Measurements from ENCODE around the gene DOC2A.

The DOC2A gene

GRCh38 chr16:29999605-30000004 lies 11.2 kb downstream of the DOC2A start:
- no peaks in the 10 kb centered on the region for H3K27me3 ChIP-seq (replicated peaks; ENCODE audit: control insufficient read depth, insufficient read depth, low read length)
- H3K36me3 ChIP-seq (ENCODE audit: control insufficient read depth, insufficient read depth, low read length), result peaks cover 14% of the 10 kb centered on the region
- H3K4me3 ChIP-seq (replicated peaks; ENCODE audit: low read depth, low read length), result no peak overlapping the region
- TF ChIP-seq CTCF (IDR thresholded peaks at IDR 0.05; ENCODE audit: insufficient read depth, low read length, poor library complexity, severe bottlenecking), result no peak
- no peak for DNase-seq (ENCODE audit: extremely low read depth, insufficient read length)

DNA sequence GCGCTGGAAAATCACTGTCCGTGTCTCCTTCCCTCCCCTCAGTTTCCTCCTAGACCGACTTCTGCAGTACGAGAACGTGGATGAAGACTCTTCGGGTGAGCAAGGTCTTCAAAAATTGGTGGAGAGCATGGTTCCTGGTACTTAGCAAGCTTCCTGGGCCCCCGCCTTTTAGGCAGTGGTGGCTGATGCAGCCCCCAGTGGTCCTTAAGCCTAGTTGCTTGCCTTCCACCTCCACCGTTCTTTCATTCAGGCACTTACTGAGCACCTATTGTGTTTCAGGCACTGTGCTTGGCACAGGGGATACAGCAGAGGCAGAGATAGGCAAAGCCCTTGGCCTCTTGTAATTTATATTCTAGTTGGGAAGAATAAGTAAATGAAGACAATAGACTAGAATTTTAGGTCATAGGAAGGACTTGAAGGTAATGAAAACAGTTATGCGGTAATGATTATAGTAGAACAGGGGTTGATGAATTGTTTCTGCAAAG lies 14.0 kb downstream of the DOC2A start:
- no peak for TF ChIP-seq CTCF (IDR thresholded peaks at IDR 0.05; ENCODE audit: insufficient read depth, low read length, poor library complexity, severe bottlenecking)
- peak overlapping the region; percentile 78 for H3K4me3 ChIP-seq (replicated peaks; ENCODE audit: low read depth, low read length)
- peaks cover 20% of the 10 kb centered on the region for H3K36me3 ChIP-seq (ENCODE audit: control insufficient read depth, insufficient read depth, low read length)
- no peak for DNase-seq (ENCODE audit: extremely low read depth, insufficient read length)
- no peaks in the 10 kb centered on the region for H3K27me3 ChIP-seq (replicated peaks; ENCODE audit: control insufficient read depth, insufficient read depth, low read length)

DNA sequence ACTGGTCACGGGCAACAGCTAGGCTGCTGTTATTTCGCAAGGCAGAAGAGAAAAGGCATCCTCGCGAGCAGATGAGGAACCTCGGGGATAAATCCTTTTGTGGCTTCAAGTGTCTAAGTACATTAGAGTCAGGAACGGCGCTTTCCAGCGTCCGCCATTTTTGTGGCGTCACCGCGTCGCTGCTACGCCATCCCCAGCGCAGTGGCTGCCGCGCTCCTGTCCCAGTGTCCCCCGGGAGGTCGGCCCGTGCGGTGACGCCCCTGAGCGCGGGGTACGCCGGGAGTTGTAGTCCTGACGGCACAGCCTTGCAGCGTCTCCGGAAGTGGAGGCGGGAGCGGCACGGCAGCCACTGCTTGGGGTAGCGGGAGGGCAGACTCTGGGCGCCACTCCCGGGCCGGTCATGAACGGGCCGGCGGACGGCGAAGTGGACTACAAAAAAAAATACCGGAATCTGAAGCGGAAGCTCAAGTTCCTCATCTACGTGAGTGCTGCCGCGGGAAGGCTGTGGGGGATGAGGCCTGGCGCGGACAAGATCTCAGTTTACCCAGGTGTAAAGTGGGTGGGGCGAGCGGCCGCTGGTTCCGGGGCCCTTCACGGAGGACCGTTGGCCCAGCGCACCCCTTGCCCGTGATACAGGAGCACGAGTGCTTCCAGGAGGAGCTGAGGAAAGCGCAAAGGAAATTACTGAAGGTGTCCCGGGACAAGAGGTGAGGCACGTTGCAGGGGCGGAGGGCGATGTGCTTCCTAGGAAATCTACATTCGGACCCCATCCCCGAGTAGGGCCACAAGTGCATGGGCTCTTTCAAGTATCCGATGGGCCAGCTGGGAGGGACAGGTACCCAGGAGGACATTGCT lies 14.7 kb downstream of the DOC2A start, which contains the start of gene INO80E:
TSS of gene INO80E (plus strand) at position 331 of the 855 bp plus-strand sequence. CDS start at position 401, 70 bp downstream.
- Histone ChIP-seq H3K27me3 (replicated peaks; ENCODE audit: control insufficient read depth, insufficient read depth, low read length) (no peaks in the 10 kb centered on the region), H3K36me3 (ENCODE audit: control insufficient read depth, insufficient read depth, low read length) (peaks cover 18% of the 10 kb centered on the region), H3K4me3 (replicated peaks; ENCODE audit: low read depth, low read length) (peak within 1 kb of the TSS; percentile 78)
- TF ChIP-seq CTCF (IDR thresholded peaks at IDR 0.05; ENCODE audit: insufficient read depth, low read length, poor library complexity, severe bottlenecking), result no peak
- peak; percentile 98 for DNase-seq (ENCODE audit: extremely low read depth, insufficient read length)

- DNase-seq (ENCODE audit: extremely low read depth, insufficient read length), result peak; percentile 92
- H3K4me3 ChIP-seq (replicated peaks; ENCODE audit: low read depth, low read length), result peak within 1 kb of the TSS; percentile 78
- no peak for TF ChIP-seq CTCF (IDR thresholded peaks at IDR 0.05; ENCODE audit: insufficient read depth, low read length, poor library complexity, severe bottlenecking)
- H3K36me3 ChIP-seq (ENCODE audit: control insufficient read depth, insufficient read depth, low read length), result peaks cover 18% of the 10 kb centered on the region
- H3K27me3 ChIP-seq (replicated peaks; ENCODE audit: control insufficient read depth, insufficient read depth, low read length), result no peaks in the 10 kb centered on the region
These were observed 15.4 kb downstream of the DOC2A start, which contains the start of gene HIRIP3 for GRCh38 chr16:29995324-29995910. TSS of gene HIRIP3 (minus strand) at chr16:29995617. CDS start at chr16:29995605, 12 bp downstream.

GRCh38 chr16:29994600-29995323 lies 16.1 kb downstream of the DOC2A start:
- TF ChIP-seq CTCF (IDR thresholded peaks at IDR 0.05; ENCODE audit: insufficient read depth, low read length, poor library complexity, severe bottlenecking), result no peak
- no peak for DNase-seq (ENCODE audit: extremely low read depth, insufficient read length)
- peak overlapping the region; percentile 78 for H3K4me3 ChIP-seq (replicated peaks; ENCODE audit: low read depth, low read length)
- H3K27me3 ChIP-seq (replicated peaks; ENCODE audit: control insufficient read depth, insufficient read depth, low read length), result no peaks in the 10 kb centered on the region
- H3K36me3 ChIP-seq (ENCODE audit: control insufficient read depth, insufficient read depth, low read length), result peaks cover 16% of the 10 kb centered on the region
